Measurements from ENCODE around the gene MICA. TPM values are rescaled to one million over a fixed set of nuclear protein-coding genes. Genes with fewer than 3 reads are reported as not detected.

MICA gene
- 18.2 and 51.9 TPM in 2 replicates for total RNA-seq

GRCh38 chr6:31403283-31404060 is at the start of gene MICA:
Gene MICA (plus strand): TSS chr6:31403595. CDS start chr6:31403633, 38 bp downstream.

GRCh38 chr6:31356946-31357466 is 46.4 kb upstream of the MICA start, which contains the start of gene HLA-B:
Gene HLA-B (minus strand): TSS chr6:31357179. CDS start chr6:31357158, 21 bp downstream.

Other genes starting within 250 kb of the MICA start
- gene CCHCR1, start 245.8 kb upstream of the MICA start, total RNA-seq: 9.3 and 9.6 TPM in 2 replicates
- 4.4 and 8.8 TPM in 2 replicates for gene TCF19, start 245.0 kb upstream of the MICA start, total RNA-seq
- gene POU5F1, start 232.9 kb upstream of the MICA start, total RNA-seq: not detected in 2 replicates
- 288 and 354 TPM in 2 replicates for gene HLA-C, start 131.5 kb upstream of the MICA start, total RNA-seq
- 326 and 346 TPM in 2 replicates for gene HLA-B, start 46.4 kb upstream of the MICA start, total RNA-seq
- gene MICB, start 94.5 kb downstream of the MICA start, total RNA-seq: 7.5 and 7.9 TPM in 2 replicates
- not detected in 2 replicates for gene MCCD1, start 125.4 kb downstream of the MICA start, total RNA-seq
- 269 and 380 TPM in 2 replicates for gene DDX39B, start 138.4 kb downstream of the MICA start, total RNA-seq
- 0.11 and 0.17 TPM in 2 replicates for gene ATP6V1G2, start 143.0 kb downstream of the MICA start, total RNA-seq
- 25.3 and 25.9 TPM in 2 replicates for gene NFKBIL1, start 144.0 kb downstream of the MICA start, total RNA-seq
- not detected in 2 replicates for gene LTA, start 168.7 kb downstream of the MICA start, total RNA-seq
- gene TNF, start 172.0 kb downstream of the MICA start, total RNA-seq: not detected in 2 replicates
- gene LTB, start 178.8 kb downstream of the MICA start, total RNA-seq: 2.9 and 3.2 TPM in 2 replicates
- gene LST1, start 182.7 kb downstream of the MICA start, total RNA-seq: 0.11 and 0.26 TPM in 2 replicates
- not detected in 2 replicates for gene NCR3, start 189.4 kb downstream of the MICA start, total RNA-seq
- 0.17 TPM in 1 of 2 replicates, not detected in the other for gene AIF1, start 211.6 kb downstream of the MICA start, total RNA-seq
- gene PRRC2A, start 217.1 kb downstream of the MICA start, total RNA-seq: 21.8 and 25.5 TPM in 2 replicates
- gene BAG6, start 249.1 kb downstream of the MICA start, total RNA-seq: 105 and 110 TPM in 2 replicates